HG03039 (cell line): ENCODE results near the gene NKX2-1.
A peak's percentile ranks its signal among the peaks of the same experiment; 100 is the strongest.
"Not testable (repeated sequence)": the region's sequence is repeated elsewhere in the genome, so short reads cannot be mapped to it uniquely, and the experiment has no call there.

Experiments used
- ATAC-seq: cut with Tn5 transposase; IDR thresholded peaks from one replicate; pipeline ENCODE4 v1.9.1; 2021; ENCODE audit warnings: mild to moderate bottlenecking, moderate library complexity; ENCODE audit not compliant: unreplicated experiment

The NKX2-1 gene

GRCh38 chr14:36505892-36506731, 13.9 kb downstream of the NKX2-1 start:
- ATAC-seq, result no peak

DNA sequence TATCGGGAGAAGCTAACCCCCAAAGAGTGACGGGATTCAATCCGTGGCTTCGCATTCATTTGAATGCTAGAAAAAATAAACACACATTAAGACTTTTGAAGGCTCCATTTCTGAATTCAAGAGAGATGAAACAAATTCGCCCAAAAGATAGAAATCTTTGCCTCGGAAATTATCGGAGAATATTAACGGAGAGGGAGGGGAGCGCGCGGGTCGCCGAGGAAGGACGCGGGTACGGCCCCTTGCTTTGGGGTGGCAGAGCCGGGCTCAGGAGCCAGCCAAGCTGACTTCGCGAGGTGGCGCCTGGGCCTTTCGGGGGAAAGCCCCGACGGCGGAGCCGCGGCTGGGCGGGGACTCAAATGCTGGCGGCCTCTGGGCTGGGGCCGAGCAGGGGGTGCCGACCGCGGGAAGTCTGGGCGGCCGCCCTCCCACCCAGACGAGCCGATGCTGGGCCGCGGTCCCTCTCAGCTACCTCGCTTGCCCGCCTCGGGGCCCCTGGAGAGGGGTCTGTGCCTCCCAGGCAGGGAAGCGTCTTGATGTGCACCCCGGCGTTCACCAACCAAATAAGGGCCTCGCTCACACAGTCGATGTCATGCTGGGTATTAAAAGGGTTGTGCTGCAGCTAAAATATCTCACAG, 14.7 kb downstream of the NKX2-1 start:
- no peak for ATAC-seq

- no peak for ATAC-seq
Measured at GRCh38 chr14:36504771-36505175, 15.3 kb downstream of the NKX2-1 start.

GRCh38 chr14:36503771-36504741, 16.0 kb downstream of the NKX2-1 start:
- no peak for ATAC-seq

- no peak for ATAC-seq
Measured at GRCh38 chr14:36502558-36503508, 17.2 kb downstream of the NKX2-1 start.

DNA sequence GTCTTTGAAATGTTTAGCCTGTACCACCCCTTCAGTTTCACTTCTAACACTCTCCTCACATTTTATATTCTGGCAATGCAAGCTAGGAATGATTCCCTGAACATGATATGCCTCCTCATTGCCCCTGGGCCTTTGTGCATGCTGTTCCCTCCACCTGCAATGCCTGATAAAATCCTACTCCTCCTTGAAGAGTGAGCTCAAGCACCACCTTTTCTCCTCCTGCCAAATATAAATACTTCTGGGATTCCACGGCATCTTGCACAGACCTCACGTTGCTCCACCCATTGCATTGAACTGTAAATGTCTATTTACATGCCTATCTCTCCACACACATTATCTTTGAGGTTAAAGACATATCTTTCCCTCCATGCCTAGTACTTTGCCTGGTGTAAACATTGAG, 21.1 kb downstream of the NKX2-1 start:
- no peak for ATAC-seq

- ATAC-seq, result no peak
Measured at GRCh38 chr14:36496346-36496745, 23.7 kb downstream of the NKX2-1 start.

- no peak for ATAC-seq
Measured at GRCh38 chr14:36495666-36496065, 24.4 kb downstream of the NKX2-1 start.

DNA sequence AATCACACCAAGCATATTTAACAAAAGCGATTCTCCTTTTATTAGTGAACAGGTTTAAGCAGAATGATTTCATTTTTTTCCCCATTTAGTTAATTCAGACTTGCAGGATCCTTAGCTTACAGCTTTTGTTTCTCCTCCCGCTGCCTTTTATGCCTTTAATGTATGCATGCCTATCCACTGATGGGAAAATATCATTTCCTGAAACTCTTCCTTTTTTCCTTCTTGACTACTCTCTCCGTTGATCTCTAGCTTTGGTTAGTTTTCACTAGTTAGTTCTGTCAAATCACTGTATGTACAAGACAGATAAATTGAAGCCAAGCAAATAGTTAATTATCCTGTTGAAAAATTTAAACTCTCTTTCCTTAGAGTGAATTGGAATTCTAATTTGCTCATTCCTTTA, 26.3 kb downstream of the NKX2-1 start:
- no peak for ATAC-seq

GRCh38 chr14:36485773-36486172, 34.3 kb downstream of the NKX2-1 start:
- no peak for ATAC-seq

GRCh38 chr14:36479344-36479743, 40.7 kb downstream of the NKX2-1 start:
- peak; percentile 47 for ATAC-seq

GRCh38 chr14:36478782-36479181, 41.2 kb downstream of the NKX2-1 start:
- peak; percentile 55 for ATAC-seq

DNA sequence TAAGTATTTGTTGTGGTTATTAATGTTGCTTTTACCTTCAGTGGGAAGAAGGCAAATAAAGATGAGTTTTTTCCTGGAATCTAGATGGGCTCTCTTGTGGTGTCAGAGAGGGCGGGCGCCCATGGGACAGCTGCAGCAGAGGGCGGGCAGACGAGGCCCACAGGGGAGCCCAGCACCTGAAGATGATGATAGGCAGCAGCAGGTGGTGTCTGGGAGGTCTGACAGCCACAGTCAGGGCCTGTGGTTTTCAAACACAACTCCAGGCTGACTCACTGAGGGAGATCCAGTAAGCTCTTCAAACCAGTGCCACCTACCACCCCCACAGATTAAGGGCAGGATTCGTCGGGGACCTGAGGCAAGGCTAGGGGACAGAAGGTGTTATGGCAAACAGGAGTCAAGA, 42.8 kb downstream of the NKX2-1 start:
- no peak for ATAC-seq

GRCh38 chr14:36476061-36476460, 44.0 kb downstream of the NKX2-1 start:
- ATAC-seq, result not testable (repeated sequence)

DNA sequence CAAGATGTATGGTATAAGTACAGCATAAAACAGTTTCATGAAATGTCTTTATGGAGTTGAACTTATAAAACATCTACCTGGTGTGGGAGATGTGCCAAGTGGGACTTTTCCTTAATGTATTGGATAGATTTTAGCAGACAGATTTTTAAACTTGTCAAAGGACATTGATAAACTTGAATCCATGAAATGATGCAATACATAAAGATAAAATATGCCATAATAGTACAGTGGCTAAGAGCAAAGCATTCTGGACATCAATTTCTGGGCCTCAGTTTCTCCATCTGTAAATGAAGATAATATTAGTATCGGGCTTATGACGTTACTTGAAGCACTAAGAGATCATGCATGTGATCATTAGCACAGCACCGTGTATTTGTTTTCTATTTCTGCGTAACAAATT, 45.4 kb downstream of the NKX2-1 start:
- ATAC-seq, result no peak

GRCh38 chr14:36471431-36471830, 48.6 kb downstream of the NKX2-1 start:
- ATAC-seq, result no peak

DNA sequence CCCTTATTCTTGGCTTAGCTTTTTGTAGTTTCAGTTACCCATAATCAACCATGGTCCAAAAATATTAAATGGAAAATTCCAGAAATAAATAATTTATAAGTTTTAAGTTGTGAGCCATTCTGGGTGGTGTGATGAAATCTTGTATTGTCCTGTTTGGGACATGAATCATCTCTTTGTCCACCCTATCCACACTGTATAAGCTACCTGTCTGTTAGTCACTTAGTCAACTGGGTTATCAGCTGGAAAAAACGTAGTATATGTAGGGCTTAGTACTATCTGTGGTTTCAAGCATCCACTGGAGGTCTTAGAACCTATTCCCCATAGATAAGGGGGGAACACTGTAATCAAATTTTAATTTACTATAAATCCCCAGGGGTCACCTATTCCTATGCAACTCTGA, 52.7 kb downstream of the NKX2-1 start:
- no peak for ATAC-seq
